CD4-positive, CD25-positive, alpha-beta regulatory T cell (primary cell): ENCODE data around the gene TNIK. TPM values are rescaled to one million over a fixed set of nuclear protein-coding genes. Genes with fewer than 3 reads are reported as not detected.

Source experiments
- ATAC-seq, 2 donors: fragments of 150-1000 bp; cut with Tn5 transposase; one replicate each; pipeline ENCODE4 v1.10.0; 2021; ENCODE audit warnings: low read depth in 2 of 2, moderate number of reproducible peaks in 2 of 2, moderate library complexity in 1 of 2
- DNase-seq, 3 donors: peaks; one replicate each; pipeline versions ENCODE4 v3.0.0 to v3.0.0-alpha.2; 2012 to 2022; ENCODE audit warnings: mixed read lengths in 1 of 3
- H3K27ac ChIP-seq: one replicate; pipeline ENCODE4 v1.7.0; 2013; ENCODE audit warnings: mild to moderate bottlenecking, low read length; ENCODE audit not compliant: insufficient read depth, poor library complexity, severe bottlenecking
- H3K27me3 ChIP-seq: one replicate; pipeline ENCODE4 v1.7.0; 2013; ENCODE audit warnings: low read length; ENCODE audit not compliant: control insufficient read depth, insufficient read depth
- H3K36me3 ChIP-seq: one replicate; pipeline ENCODE4 v1.7.0; 2013; ENCODE audit warnings: mild to moderate bottlenecking, low read length, moderate library complexity; ENCODE audit not compliant: control insufficient read depth, insufficient read depth
- H3K4me1 ChIP-seq: 2 replicates; pipeline ENCODE4 v1.7.0; 2013; ENCODE audit warnings: mild to moderate bottlenecking, low read length; ENCODE audit not compliant: insufficient read depth, control insufficient read depth, poor library complexity, severe bottlenecking
- H3K4me3 ChIP-seq: one replicate; pipeline ENCODE4 v1.7.0; 2013; ENCODE audit warnings: low read depth, mild to moderate bottlenecking, low read length, moderate library complexity
- H3K9me3 ChIP-seq, 2 experiments: 1 replicate in 1 of 2; 2 replicates in 1 of 2; pipeline ENCODE4 v1.7.0; 2013; ENCODE audit warnings: low read length in 2 of 2, mild to moderate bottlenecking in 1 of 2, moderate library complexity in 1 of 2; ENCODE audit not compliant: control insufficient read depth in 2 of 2
- H3K27ac Mint-ChIP-seq, 3 donors: one replicate each; pipeline ENCODE4 v1.8.0; 2020 to 2022; ENCODE audit warnings: mild to moderate bottlenecking in 3 of 3, mixed read lengths in 3 of 3, moderate library complexity in 2 of 3
- H3K27me3 Mint-ChIP-seq: one replicate; pipeline ENCODE4 v1.8.0; 2022; ENCODE audit warnings: mild to moderate bottlenecking, mixed read lengths
- H3K36me3 Mint-ChIP-seq: one replicate; pipeline ENCODE4 v1.8.0; 2020; ENCODE audit warnings: mixed read lengths
- H3K4me1 Mint-ChIP-seq, 4 donors: one replicate each; pipeline ENCODE4 v1.8.0; 2020 to 2022; ENCODE audit warnings: mixed read lengths in 4 of 4, mild to moderate bottlenecking in 1 of 4
- H3K4me3 Mint-ChIP-seq, 4 donors: one replicate each; pipeline ENCODE4 v1.8.0; 2020 to 2022; ENCODE audit warnings: mild to moderate bottlenecking in 4 of 4, mixed read lengths in 4 of 4, moderate library complexity in 3 of 4
- H3K9me3 Mint-ChIP-seq, 7 donors: one replicate each; pipeline ENCODE4 v1.8.0; 2020 to 2022; ENCODE audit warnings: mixed read lengths in 7 of 7, mild to moderate bottlenecking in 3 of 7, moderate library complexity in 2 of 7
- polyA plus RNA-seq, 4 donors: library from polyadenylated mRNA; unstranded; fragments of 300-500 nt; fragmentation: Illumina TruSeq; gene quantifications; one replicate each; pipeline ENCODE4 v1.2.3, GENCODE V29; 2021
- total RNA-seq: library from RNA; stranded (reverse); gene quantifications from one replicate; pipeline ENCODE4 v1.2.3, GENCODE V29; 2022

Gene TNIK
- total and polyA plus RNA-seq, 5 donors from 2014 or later, result 14.7 to 162 (median 22.3) TPM

DNA sequence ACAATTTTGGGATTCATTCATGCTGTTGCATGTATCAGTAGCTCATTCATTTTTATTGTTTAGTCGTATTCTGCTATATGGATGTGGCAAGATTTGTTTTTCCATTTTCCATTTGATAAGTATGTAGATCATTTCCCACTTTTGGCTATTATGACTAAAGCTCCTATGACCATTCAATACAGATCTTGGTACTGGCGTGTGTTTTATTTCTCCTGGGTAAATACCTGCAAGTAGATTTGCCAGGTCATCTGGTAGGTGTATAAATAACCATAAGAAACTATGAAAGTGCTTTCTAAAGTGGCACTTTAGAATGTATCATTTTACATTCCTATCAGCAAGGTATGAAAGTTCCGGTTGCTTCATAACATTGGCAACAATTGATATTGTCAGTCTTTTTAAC is 124.6 kb downstream of the TNIK start:
- Histone ChIP-seq H3K9me3 (no peaks in the 10 kb centered on the region), H3K27ac (no peak overlapping the region), H3K27me3 (no peaks in the 10 kb centered on the region), H3K36me3 (peaks cover 3% of the 10 kb centered on the region), H3K4me1 (no peaks in the 10 kb centered on the region), H3K4me3 (no peak overlapping the region)
- peak overlapping the region in 2 of 3 donors; percentile 5 to 10 for H3K27ac Mint-ChIP-seq
- H3K4me3 Mint-ChIP-seq, result no peak overlapping the region
- H3K36me3 Mint-ChIP-seq, result peaks cover 4% of the 10 kb centered on the region
- peaks cover 0 to 4% (median 0%) of the 10 kb centered on the region in 7 donors for H3K9me3 Mint-ChIP-seq
- no peaks in the 10 kb centered on the region for H3K27me3 Mint-ChIP-seq
- ATAC-seq (no peak), DNase-seq (no peak)
- H3K4me1 Mint-ChIP-seq, result peaks cover 28 to 64% (median 54%) of the 10 kb centered on the region in 4 donors

- Mint-ChIP-seq H3K4me3 (no peak overlapping the region), H3K27me3 (no peaks in the 10 kb centered on the region), H3K36me3 (peaks cover 4% of the 10 kb centered on the region), H3K9me3 (peaks cover 0 to 4% (median 0%) of the 10 kb centered on the region in 7 donors), H3K27ac (peak overlapping the region in 2 of 3 donors; percentile 37 to 77), H3K4me1 (peaks cover 23 to 72% (median 63%) of the 10 kb centered on the region in 4 donors)
- H3K36me3 ChIP-seq, result peaks cover 3% of the 10 kb centered on the region
- no peak for DNase-seq
- peaks cover 6% of the 10 kb centered on the region for H3K4me1 ChIP-seq
- H3K9me3 ChIP-seq, result no peaks in the 10 kb centered on the region
- no peaks in the 10 kb centered on the region for H3K27me3 ChIP-seq
- H3K4me3 ChIP-seq, result no peak overlapping the region
- ATAC-seq, result no peak
- no peak overlapping the region for H3K27ac ChIP-seq
These were observed 125.8 kb downstream of the TNIK start for GRCh38 chr3:171334465-171334811.

GRCh38 chr3:171333784-171334464 is 126.3 kb downstream of the TNIK start:
- Histone ChIP-seq H3K4me3 (no peak overlapping the region), H3K36me3 (peaks cover 3% of the 10 kb centered on the region), H3K27ac (no peak overlapping the region), H3K9me3 (no peaks in the 10 kb centered on the region), H3K27me3 (no peaks in the 10 kb centered on the region), H3K4me1 (peaks cover 11% of the 10 kb centered on the region)
- Mint-ChIP-seq H3K27ac (peak overlapping the region; percentile 37 to 93 (median 70)), H3K27me3 (no peaks in the 10 kb centered on the region), H3K4me1 (peaks cover 23 to 71% (median 62%) of the 10 kb centered on the region in 4 donors), H3K9me3 (peaks cover 0 to 2% (median 0%) of the 10 kb centered on the region in 7 donors), H3K4me3 (no peak overlapping the region), H3K36me3 (peaks cover 4% of the 10 kb centered on the region)
- DNase-seq (no peak), ATAC-seq (no peak)

GRCh38 chr3:171330938-171331337 is 129.3 kb downstream of the TNIK start:
- H3K4me1 ChIP-seq, result peaks cover 22% of the 10 kb centered on the region
- peak overlapping the region in 1 of 4 donors; percentile 6 for H3K4me3 Mint-ChIP-seq
- H3K27me3 Mint-ChIP-seq, result no peaks in the 10 kb centered on the region
- ATAC-seq (no peak), DNase-seq (no peak)
- peak overlapping the region in 2 of 3 donors; percentile 69 to 72 for H3K27ac Mint-ChIP-seq
- no peaks in the 10 kb centered on the region for H3K9me3 ChIP-seq
- H3K4me3 ChIP-seq, result no peak overlapping the region
- H3K4me1 Mint-ChIP-seq, result peaks cover 23 to 72% (median 55%) of the 10 kb centered on the region in 4 donors
- no peaks in the 10 kb centered on the region for H3K27me3 ChIP-seq
- peaks cover 0 to 2% (median 0%) of the 10 kb centered on the region in 7 donors for H3K9me3 Mint-ChIP-seq
- H3K27ac ChIP-seq, result no peak overlapping the region
- H3K36me3 ChIP-seq, result no peaks in the 10 kb centered on the region
- H3K36me3 Mint-ChIP-seq, result peaks cover 4% of the 10 kb centered on the region

DNA sequence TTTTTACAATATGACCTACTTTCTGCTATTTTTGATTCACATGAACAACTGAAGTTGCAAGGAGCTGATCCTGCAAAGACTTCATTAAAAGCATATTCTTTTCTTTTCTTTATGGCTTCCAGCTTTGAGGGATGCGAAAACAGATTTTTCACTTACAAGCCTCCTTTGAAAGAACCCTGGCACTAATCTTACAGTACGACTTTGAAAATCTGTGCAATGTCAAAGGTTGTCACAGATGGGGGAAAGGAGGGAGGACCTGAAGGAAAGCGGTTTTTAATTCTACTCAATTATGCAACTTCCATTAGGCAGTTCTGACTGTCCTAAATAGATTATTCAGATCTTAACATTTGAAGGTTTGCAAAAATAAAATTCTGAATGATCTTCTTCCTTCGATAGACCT is 130.5 kb downstream of the TNIK start:
- peak overlapping the region in 1 of 3 donors; percentile 69 for H3K27ac Mint-ChIP-seq
- Histone ChIP-seq H3K9me3 (no peaks in the 10 kb centered on the region), H3K4me3 (peak overlapping the region; percentile 12), H3K27ac (no peak overlapping the region), H3K27me3 (no peaks in the 10 kb centered on the region), H3K4me1 (peaks cover 22% of the 10 kb centered on the region), H3K36me3 (no peaks in the 10 kb centered on the region)
- peaks cover 0 to 2% (median 0%) of the 10 kb centered on the region in 7 donors for H3K9me3 Mint-ChIP-seq
- ATAC-seq (no peak), DNase-seq (no peak)
- peaks cover 13 to 61% (median 46%) of the 10 kb centered on the region in 4 donors for H3K4me1 Mint-ChIP-seq
- peaks cover 4% of the 10 kb centered on the region for H3K36me3 Mint-ChIP-seq
- no peak overlapping the region for H3K4me3 Mint-ChIP-seq
- H3K27me3 Mint-ChIP-seq, result no peaks in the 10 kb centered on the region

DNA sequence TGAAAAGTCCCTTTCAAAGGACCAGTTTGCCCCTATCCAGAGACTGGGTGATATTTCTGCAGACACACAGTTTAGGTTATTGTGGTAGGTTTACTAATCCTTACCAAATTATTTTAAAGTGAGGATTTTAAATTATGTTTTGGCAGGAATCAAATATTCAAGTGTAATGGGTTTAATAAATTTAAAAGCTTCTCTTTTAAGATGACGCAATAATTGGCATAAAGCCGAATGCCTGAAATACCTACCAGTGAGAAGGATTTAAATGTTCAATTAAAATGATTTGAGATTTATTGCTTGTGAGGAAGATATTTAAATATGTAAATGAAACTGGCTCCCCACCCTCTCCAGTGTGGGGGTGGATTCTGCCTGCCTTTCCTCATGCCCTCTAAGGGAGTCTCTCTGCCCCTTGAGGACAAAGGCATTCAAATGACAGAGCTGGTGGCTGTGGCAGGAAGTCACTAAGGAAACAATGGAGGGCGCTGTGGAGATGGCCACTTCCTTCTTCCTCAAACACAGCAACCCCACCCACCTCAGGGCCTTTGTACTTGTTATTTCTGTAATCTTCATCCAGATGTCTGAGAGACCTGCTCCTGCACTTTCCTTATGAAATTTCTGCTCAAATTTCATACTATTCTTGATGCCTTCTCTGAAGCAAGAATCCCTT is 131.7 kb downstream of the TNIK start:
- Mint-ChIP-seq H3K9me3 (peaks cover 0 to 2% (median 0%) of the 10 kb centered on the region in 7 donors), H3K4me1 (peaks cover 4 to 64% (median 46%) of the 10 kb centered on the region in 4 donors), H3K4me3 (peak overlapping the region in 3 of 4 donors; percentile 37 to 81 (median 61)), H3K27ac (peak overlapping the region in 2 of 3 donors; percentile 62 to 89), H3K36me3 (peaks cover 8% of the 10 kb centered on the region), H3K27me3 (no peaks in the 10 kb centered on the region)
- Histone ChIP-seq H3K36me3 (no peaks in the 10 kb centered on the region), H3K27me3 (no peaks in the 10 kb centered on the region), H3K9me3 (no peaks in the 10 kb centered on the region), H3K4me3 (peak overlapping the region; percentile 51), H3K4me1 (peaks cover 22% of the 10 kb centered on the region), H3K27ac (no peak overlapping the region)
- ATAC-seq (peak; percentile 85 to 88), DNase-seq (peak; percentile 21 to 87 (median 67))

GRCh38 chr3:171327441-171328174 is 132.6 kb downstream of the TNIK start:
- peaks cover 7 to 71% (median 54%) of the 10 kb centered on the region in 4 donors for H3K4me1 Mint-ChIP-seq
- Histone ChIP-seq H3K4me3 (no peak overlapping the region), H3K36me3 (no peaks in the 10 kb centered on the region), H3K27ac (no peak overlapping the region), H3K27me3 (no peaks in the 10 kb centered on the region), H3K9me3 (no peaks in the 10 kb centered on the region), H3K4me1 (peaks cover 24% of the 10 kb centered on the region)
- ATAC-seq (no peak), DNase-seq (no peak)
- peak overlapping the region in 1 of 3 donors; percentile 86 for H3K27ac Mint-ChIP-seq
- peaks cover 8% of the 10 kb centered on the region for H3K36me3 Mint-ChIP-seq
- H3K27me3 Mint-ChIP-seq, result no peaks in the 10 kb centered on the region
- no peak overlapping the region for H3K4me3 Mint-ChIP-seq
- H3K9me3 Mint-ChIP-seq, result peaks cover 0 to 3% (median 0%) of the 10 kb centered on the region in 7 donors
